GM21423 (cell line): ENCODE results near the gene SULT1C2.
"Not testable (repeated sequence)": the region's sequence is repeated elsewhere in the genome, so short reads cannot be mapped to it uniquely, and the experiment has no call there.

Experiments
- ATAC-seq: cut with Tn5 transposase; IDR thresholded peaks from one replicate; pipeline ENCODE4 v1.9.1; 2021; ENCODE audit warnings: mild to moderate bottlenecking, moderate library complexity; ENCODE audit not compliant: unreplicated experiment

The SULT1C2 gene

DNA sequence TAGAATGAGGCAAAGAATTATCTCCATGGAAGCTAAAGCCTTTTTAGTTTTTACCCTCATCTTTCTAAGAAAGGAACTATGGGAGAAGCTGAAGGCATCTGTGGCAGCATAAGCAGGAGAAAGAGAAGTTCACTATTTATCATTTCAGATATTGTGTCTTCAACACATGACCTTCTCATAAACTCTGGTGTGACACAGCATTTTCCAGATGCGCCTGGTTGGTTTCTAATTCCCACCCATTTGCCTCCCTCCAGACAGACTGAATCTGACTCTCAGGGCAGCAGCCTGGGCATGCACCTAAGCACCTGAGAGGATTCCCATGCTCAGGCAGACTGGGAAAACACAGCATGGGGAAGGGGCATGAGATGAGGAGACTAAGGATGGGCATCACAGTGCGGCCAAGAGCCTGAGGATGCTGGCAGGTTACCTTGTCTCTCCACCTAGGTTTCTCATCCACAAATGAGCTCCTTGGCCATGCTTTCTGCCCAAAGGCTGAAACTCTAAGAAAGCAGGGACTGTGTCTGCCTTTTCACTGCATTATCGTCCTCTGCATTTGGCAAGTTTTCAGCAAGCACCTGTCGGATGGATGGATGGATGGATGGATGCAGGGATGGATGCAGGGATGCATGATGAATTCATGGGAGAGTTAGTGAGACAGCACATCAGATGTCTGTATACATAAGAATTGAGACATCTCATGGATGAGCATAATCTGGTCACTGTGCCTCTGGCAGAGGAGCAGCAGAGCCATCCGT lies 60.3 kb downstream of the SULT1C2 start:
- ATAC-seq, result no peak

DNA sequence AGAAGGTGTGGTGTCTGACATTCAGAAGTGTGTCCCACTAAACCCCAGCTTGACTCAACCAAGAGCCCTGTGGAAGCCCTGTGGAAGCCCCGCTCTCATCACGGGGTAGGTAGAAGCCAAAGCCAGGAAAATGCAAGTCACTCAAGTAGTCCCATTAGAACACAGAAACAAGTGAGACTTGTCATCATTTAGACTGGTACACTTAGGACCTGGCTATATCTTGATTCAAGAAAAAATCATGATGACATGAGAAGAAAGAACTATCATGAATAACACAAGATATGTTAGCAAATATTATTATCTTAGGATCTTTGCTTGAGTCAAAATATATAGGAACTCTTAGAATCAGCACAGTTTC lies 60.9 kb downstream of the SULT1C2 start:
- ATAC-seq, result no peak

DNA sequence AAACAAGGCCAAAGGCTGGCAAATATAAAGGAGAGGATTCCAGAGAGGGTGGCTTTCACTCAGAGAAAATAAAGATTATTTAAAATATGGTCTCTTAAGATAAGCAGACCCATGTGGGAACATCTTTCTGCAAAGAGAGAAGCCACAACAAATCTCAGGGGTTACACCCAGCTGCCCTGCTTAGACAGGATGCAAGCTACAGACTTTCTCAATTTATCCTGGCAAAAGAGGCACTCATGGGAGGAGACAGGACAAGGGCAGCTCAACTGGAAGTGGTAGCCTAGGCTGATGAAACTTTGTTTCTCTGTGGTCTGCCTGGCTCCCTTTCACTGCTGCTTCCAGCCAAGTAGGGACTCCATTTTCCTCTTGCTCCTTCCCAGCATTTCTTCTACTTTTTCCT lies 63.2 kb downstream of the SULT1C2 start:
- no peak for ATAC-seq

DNA sequence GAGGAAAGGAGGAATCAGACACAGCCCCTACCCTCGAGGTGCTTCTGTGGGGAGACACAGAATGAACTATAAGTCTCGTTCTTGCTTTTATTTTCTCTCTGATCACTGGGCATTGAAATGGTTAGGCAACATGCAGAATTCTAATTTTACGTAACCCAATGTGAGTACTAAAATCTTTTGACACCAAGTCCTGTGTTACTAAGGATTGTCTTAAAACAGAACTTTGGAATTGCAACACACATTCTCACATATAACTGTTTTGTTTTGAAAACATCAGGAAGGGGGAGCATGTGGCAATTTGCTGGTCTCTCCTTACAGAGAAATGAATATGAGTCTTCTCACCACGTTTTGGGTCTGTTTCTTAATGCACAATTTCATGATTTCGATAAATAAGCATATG lies 65.4 kb downstream of the SULT1C2 start:
- no peak for ATAC-seq

DNA sequence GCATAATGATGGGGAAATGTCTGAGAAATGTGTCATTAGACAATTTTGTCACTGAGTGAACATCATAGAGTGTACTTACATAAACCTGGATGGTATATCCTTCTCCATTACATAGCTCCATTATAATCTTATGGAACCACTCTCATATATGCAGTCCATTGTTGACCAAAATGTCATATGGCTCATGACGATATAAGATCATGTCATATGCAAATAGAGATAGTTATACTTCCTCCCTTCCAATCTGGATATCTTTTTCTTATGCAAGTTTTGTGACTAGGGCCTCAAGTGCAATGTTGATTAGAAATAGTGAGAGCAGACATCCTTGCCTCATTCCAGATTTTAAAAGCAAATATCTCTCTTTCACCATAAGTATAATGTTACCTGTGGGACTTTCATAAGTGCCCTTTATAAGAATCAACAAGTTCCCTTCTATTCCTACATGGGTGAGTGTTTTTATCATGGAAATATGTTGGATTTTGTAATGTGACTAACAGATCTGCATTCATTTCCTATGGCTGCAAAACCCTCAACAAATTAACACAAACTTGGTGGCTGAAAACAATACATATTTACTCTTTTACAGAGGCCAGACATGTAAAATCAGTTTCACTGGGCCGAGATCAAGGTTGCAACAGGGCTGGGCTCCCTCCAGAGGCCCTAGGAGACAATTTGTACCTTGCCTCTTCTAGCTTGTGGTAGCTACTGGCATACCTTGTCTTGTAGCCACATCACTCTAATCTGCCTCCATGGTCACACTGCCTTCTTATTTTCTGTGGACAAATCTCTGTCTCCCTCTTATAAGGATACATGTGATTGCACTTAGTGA lies 67.4 kb downstream of the SULT1C2 start:
- ATAC-seq, result no peak

DNA sequence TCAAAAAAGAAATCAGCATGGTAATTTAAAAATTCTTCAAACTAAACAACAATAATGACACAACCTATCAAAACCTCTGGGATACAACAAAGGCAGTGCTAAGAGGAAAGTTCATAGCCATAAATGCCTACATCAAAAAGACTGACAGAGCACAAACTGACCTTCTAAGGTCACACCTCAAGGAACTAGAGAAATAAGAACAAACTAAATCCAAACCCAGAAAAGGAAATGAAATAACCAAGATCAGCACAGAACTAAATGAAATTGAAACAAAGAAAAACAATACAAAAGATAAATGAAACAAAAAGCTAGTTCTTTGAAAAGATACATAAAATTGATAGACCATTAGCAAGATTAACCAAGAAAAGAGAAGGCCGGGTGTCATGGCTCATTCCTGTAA lies 70.6 kb downstream of the SULT1C2 start:
- ATAC-seq, result not testable (repeated sequence)
